Fibroblast of lung (primary cell): ENCODE results near the gene RPS4Y2. TPM values are rescaled to one million over a fixed set of nuclear protein-coding genes. Genes with fewer than 3 reads are reported as not detected.

Experiments used
- DNase-seq, 2 donors: peaks; one replicate each; pipeline versions ENCODE4 v3.0.0 to v3.0.0-alpha.2; 2010; ENCODE audit warnings: low read depth in 2 of 2
- H2AFZ ChIP-seq: 2 replicates; pipeline ENCODE4 v1.5.1; 2012; ENCODE audit warnings: low read length, control low read depth, inconsistent platforms
- H3K27ac ChIP-seq: 2 replicates; pipeline ENCODE4 v1.5.1; 2011; ENCODE audit warnings: low read length, control low read depth; ENCODE audit not compliant: insufficient read depth
- H3K27me3 ChIP-seq: 2 replicates; pipeline ENCODE4 v1.5.1; 2011; ENCODE audit warnings: mild to moderate bottlenecking, low read length; ENCODE audit not compliant: control insufficient read depth, insufficient read depth
- H3K36me3 ChIP-seq: 2 replicates; pipeline ENCODE4 v1.5.1; 2011; ENCODE audit warnings: low read length; ENCODE audit not compliant: control insufficient read depth, insufficient read depth
- H3K4me1 ChIP-seq: 2 replicates; pipeline ENCODE4 v1.5.1; 2011; ENCODE audit warnings: low read length; ENCODE audit not compliant: control insufficient read depth, insufficient read depth; ENCODE audit errors: extremely low read depth
- H3K4me2 ChIP-seq: 2 replicates; pipeline ENCODE4 v1.5.1; 2011; ENCODE audit warnings: low read length, control low read depth; ENCODE audit not compliant: insufficient read depth; ENCODE audit errors: extremely low read depth
- H3K4me3 ChIP-seq, 4 experiments: fragments of 200-600 bp in 1 of 4; sonication (generic) in 1 of 4; replicated peaks in 1 of 4; 2 replicates each; pipeline ENCODE4 v1.5.1; 2011 to 2016; ENCODE audit warnings: low read length in 4 of 4, low read depth in 3 of 4, mild to moderate bottlenecking in 3 of 4, control low read depth in 2 of 4, inconsistent platforms in 1 of 4, mixed read lengths in 1 of 4; ENCODE audit not compliant: insufficient read depth in 1 of 4; ENCODE audit errors: control extremely low read depth in 1 of 4
- H3K79me2 ChIP-seq: 2 replicates; pipeline ENCODE4 v1.5.1; 2012; ENCODE audit warnings: mild to moderate bottlenecking, low read length, inconsistent platforms; ENCODE audit not compliant: control insufficient read depth, insufficient read depth
- H3K9ac ChIP-seq: 2 replicates; pipeline ENCODE4 v1.5.1; 2011; ENCODE audit warnings: mild to moderate bottlenecking, low read length, control low read depth; ENCODE audit not compliant: insufficient read depth
- H3K9me3 ChIP-seq: 2 replicates; pipeline ENCODE4 v1.5.1; 2012; ENCODE audit warnings: low read depth, low read length; ENCODE audit not compliant: control insufficient read depth, insufficient read depth
- H4K20me1 ChIP-seq: 2 replicates; pipeline ENCODE4 v1.5.1; 2011; ENCODE audit warnings: low read length; ENCODE audit not compliant: control insufficient read depth, insufficient read depth; ENCODE audit errors: extremely low read depth
- CTCF ChIP-seq, 2 donors: IDR thresholded peaks in 1 of 2; conservative IDR thresholded peaks in 1 of 2; 1 replicate in 1 of 2; 2 replicates in 1 of 2; pipeline ENCODE4 v1.5.1; 2011 to 2012; ENCODE audit warnings: low read length in 2 of 2, control low read depth in 1 of 2, inconsistent platforms in 1 of 2, low read depth in 1 of 2, mild to moderate bottlenecking in 1 of 2
- EZH2 ChIP-seq: IDR thresholded peaks from 2 replicates; pipeline ENCODE4 v1.5.1; 2012; ENCODE audit warnings: low read length, control low read depth, mild to moderate bottlenecking; ENCODE audit errors: missing control alignments
- polyA plus RNA-seq, 2 donors: library from polyadenylated mRNA; depleted of rRNA in 1 of 2; stranded (reverse) in 1 of 2; unstranded in 1 of 2; fragments of >200 nt; gene quantifications; 2 replicates each; pipeline ENCODE4 v1.2.1, GENCODE V29; 2011 to 2012; ENCODE audit warnings: missing spikeins in 1 of 2
- total RNA-seq: library from RNA; depleted of rRNA; stranded (reverse); fragments of >200 nt; gene quantifications from 2 replicates; pipeline ENCODE4 v1.2.1, GENCODE V29; 2014

RPS4Y2 gene
- total and polyA plus RNA-seq, 2 donors (not counting 1 experiment from before 2014, with no cell fraction given), result not detected

- Histone ChIP-seq H3K4me3 (no peak overlapping the region), H3K27me3 (no peaks in the 10 kb centered on the region), H3K4me1 (no peaks in the 10 kb centered on the region), H3K79me2 (no peaks in the 10 kb centered on the region), H3K9me3 (no peaks in the 10 kb centered on the region), H3K36me3 (no peaks in the 10 kb centered on the region), H2AFZ (no peak overlapping the region), H3K4me2 (no peak overlapping the region), H3K27ac (no peak overlapping the region), H4K20me1 (no peaks in the 10 kb centered on the region), H3K9ac (no peak overlapping the region)
- TF ChIP-seq CTCF (conservative IDR thresholded peaks at IDR 0.05 in 1 of 2, IDR thresholded peaks at IDR 0.05 in 1 of 2; ENCODE audit: low read depth in 1 of 2, low read length in 2 of 2) (no peak), EZH2 (no peak)
- DNase-seq, result no peak
Measured at GRCh38 chrY:20765117-20765516, 9.2 kb downstream of the RPS4Y2 start.

GRCh38 chrY:20770755-20771154 is 14.8 kb downstream of the RPS4Y2 start:
- Histone ChIP-seq H2AFZ (no peak overlapping the region), H3K27me3 (no peaks in the 10 kb centered on the region), H3K4me2 (no peak overlapping the region), H3K9ac (no peak overlapping the region), H3K4me1 (no peaks in the 10 kb centered on the region), H3K36me3 (no peaks in the 10 kb centered on the region), H3K79me2 (no peaks in the 10 kb centered on the region), H4K20me1 (no peaks in the 10 kb centered on the region), H3K9me3 (no peaks in the 10 kb centered on the region), H3K27ac (no peak overlapping the region), H3K4me3 (no peak overlapping the region)
- DNase-seq, result no peak
- TF ChIP-seq EZH2 (no peak), CTCF (conservative IDR thresholded peaks at IDR 0.05 in 1 of 2, IDR thresholded peaks at IDR 0.05 in 1 of 2; ENCODE audit: low read depth in 1 of 2, low read length in 2 of 2) (no peak)

- no peak overlapping the region for H3K27ac ChIP-seq
- no peaks in the 10 kb centered on the region for H4K20me1 ChIP-seq
- no peak for TF ChIP-seq EZH2
- no peak for TF ChIP-seq CTCF (conservative IDR thresholded peaks at IDR 0.05 in 1 of 2, IDR thresholded peaks at IDR 0.05 in 1 of 2; ENCODE audit: low read depth in 1 of 2, low read length in 2 of 2)
- no peak overlapping the region for H2AFZ ChIP-seq
- no peaks in the 10 kb centered on the region for H3K27me3 ChIP-seq
- no peaks in the 10 kb centered on the region for H3K4me1 ChIP-seq
- DNase-seq, result no peak
- H3K79me2 ChIP-seq, result no peaks in the 10 kb centered on the region
- H3K4me2 ChIP-seq, result no peak overlapping the region
- H3K9ac ChIP-seq, result no peak overlapping the region
- H3K9me3 ChIP-seq, result no peaks in the 10 kb centered on the region
- no peak overlapping the region for H3K4me3 ChIP-seq
- no peaks in the 10 kb centered on the region for H3K36me3 ChIP-seq
Measured at GRCh38 chrY:20776104-20776503, 20.2 kb downstream of the RPS4Y2 start.
